ENCODE data around the gene PTPRG.

DNA sequence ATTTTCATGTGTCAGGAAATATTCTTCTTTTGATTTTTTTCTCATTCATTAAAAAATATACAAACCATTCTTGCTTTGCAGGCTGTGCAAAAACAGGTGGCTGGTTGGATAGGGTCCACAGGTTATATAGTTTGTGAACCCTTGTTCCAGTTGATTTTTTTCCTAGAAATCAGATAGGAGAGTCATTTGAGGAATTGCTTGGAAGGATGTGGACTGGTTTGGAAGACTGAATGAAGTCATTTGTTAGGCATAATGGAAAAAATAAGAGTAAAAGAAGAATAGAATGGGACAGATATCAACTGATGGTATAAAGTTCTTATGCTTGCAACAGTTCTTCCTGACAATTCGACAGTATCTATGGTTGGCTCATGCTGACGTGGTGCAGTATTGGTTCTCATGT lies 189.4 kb downstream of the PTPRG start:
- TF ChIP-seq, protein P1, sequence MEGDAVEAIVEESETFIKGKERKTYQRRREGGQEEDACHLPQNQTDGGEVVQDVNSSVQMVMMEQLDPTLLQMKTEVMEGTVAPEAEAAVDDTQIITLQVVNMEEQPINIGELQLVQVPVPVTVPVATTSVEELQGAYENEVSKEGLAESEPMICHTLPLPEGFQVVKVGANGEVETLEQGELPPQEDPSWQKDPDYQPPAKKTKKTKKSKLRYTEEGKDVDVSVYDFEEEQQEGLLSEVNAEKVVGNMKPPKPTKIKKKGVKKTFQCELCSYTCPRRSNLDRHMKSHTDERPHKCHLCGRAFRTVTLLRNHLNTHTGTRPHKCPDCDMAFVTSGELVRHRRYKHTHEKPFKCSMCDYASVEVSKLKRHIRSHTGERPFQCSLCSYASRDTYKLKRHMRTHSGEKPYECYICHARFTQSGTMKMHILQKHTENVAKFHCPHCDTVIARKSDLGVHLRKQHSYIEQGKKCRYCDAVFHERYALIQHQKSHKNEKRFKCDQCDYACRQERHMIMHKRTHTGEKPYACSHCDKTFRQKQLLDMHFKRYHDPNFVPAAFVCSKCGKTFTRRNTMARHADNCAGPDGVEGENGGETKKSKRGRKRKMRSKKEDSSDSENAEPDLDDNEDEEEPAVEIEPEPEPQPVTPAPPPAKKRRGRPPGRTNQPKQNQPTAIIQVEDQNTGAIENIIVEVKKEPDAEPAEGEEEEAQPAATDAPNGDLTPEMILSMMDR (IDR thresholded peaks at IDR 0.05): no peak
- TF ChIP-seq POLR2A (IDR thresholded peaks at IDR 0.05): no peak
